Measurements from ENCODE around the gene DUOX2. TPM values are rescaled to one million over a fixed set of nuclear protein-coding genes. Genes with fewer than 3 reads are reported as not detected.
"Not testable (repeated sequence)": the region's sequence is repeated elsewhere in the genome, so short reads cannot be mapped to it uniquely, and the experiment has no call there.

Gene DUOX2
- total RNA-seq, 1 donor, result not detected

DNA sequence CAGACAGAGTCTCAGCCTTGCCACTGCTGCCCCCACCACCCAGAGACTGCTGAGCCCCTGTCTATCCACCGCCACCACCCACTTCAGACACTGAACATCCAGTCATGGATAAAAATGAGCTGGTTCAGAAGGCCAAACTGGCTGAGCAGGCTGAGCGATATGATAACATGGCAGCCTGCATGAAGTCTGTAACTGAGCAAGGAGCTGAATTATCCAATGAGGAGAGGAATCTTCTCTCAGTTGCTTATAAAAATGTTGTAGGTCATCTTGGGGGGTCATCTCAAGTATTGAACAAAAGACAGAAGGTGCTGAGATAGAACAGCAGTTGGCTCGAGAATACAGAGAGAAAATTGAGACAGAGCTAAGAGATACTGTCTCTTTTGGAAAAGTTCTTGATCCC, 61.3 kb downstream of the DUOX2 start:
- H2AFZ ChIP-seq (ENCODE audit: low read length); H3K27ac ChIP-seq (ENCODE audit: low read depth, low read length); H3K4me2 ChIP-seq (ENCODE audit: insufficient read depth, low read length); H3K4me1 ChIP-seq (ENCODE audit: insufficient read depth, low read length); DNase-seq (ENCODE audit: insufficient read length, low spot score, missing footprints); H3K9me3 ChIP-seq (ENCODE audit: low read depth, low read length); H3K4me3 ChIP-seq (ENCODE audit: insufficient read depth, low read length); H4K20me1 ChIP-seq (ENCODE audit: insufficient read depth, low read length); H3K27me3 ChIP-seq (ENCODE audit: insufficient read depth, low read length); H3K79me2 ChIP-seq (ENCODE audit: insufficient read depth, low read length); H3K36me3 ChIP-seq (ENCODE audit: insufficient read depth, low read length): not testable (repeated sequence)

DNA sequence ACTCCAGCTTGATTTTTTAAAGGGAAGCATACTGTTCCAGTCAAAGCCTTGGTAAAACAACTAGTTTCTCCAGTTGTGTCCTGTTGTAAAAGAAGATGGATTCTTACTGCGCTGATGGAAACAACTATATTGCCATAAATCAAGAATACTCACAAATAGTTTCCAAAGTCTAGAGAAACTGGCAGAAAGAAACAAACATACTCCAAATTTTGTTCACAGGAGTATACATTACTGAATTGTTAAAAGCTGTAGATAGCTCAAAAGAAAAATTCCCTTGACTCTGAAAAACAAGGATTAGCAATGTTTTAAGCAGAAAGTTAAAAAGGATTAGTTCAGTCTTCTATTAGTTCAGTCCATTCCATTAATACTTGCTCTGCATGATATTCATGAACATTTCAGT, 63.4 kb downstream of the DUOX2 start:
- Histone ChIP-seq H4K20me1 (ENCODE audit: insufficient read depth, low read length) (no peaks in the 10 kb centered on the region), H3K27me3 (ENCODE audit: insufficient read depth, low read length) (no peaks in the 10 kb centered on the region), H3K36me3 (ENCODE audit: insufficient read depth, low read length) (no peaks in the 10 kb centered on the region), H3K4me3 (ENCODE audit: insufficient read depth, low read length) (no peak overlapping the region), H3K4me1 (ENCODE audit: insufficient read depth, low read length) (no peaks in the 10 kb centered on the region), H3K79me2 (ENCODE audit: insufficient read depth, low read length) (no peaks in the 10 kb centered on the region), H3K9me3 (ENCODE audit: low read depth, low read length) (no peaks in the 10 kb centered on the region), H2AFZ (ENCODE audit: low read length) (no peak overlapping the region), H3K27ac (ENCODE audit: low read depth, low read length) (no peak overlapping the region), H3K4me2 (ENCODE audit: insufficient read depth, low read length) (no peak overlapping the region)
- no peak for DNase-seq (ENCODE audit: insufficient read length, low spot score, missing footprints)
- TF ChIP-seq, protein P1, sequence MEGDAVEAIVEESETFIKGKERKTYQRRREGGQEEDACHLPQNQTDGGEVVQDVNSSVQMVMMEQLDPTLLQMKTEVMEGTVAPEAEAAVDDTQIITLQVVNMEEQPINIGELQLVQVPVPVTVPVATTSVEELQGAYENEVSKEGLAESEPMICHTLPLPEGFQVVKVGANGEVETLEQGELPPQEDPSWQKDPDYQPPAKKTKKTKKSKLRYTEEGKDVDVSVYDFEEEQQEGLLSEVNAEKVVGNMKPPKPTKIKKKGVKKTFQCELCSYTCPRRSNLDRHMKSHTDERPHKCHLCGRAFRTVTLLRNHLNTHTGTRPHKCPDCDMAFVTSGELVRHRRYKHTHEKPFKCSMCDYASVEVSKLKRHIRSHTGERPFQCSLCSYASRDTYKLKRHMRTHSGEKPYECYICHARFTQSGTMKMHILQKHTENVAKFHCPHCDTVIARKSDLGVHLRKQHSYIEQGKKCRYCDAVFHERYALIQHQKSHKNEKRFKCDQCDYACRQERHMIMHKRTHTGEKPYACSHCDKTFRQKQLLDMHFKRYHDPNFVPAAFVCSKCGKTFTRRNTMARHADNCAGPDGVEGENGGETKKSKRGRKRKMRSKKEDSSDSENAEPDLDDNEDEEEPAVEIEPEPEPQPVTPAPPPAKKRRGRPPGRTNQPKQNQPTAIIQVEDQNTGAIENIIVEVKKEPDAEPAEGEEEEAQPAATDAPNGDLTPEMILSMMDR (IDR thresholded peaks at IDR 0.05; ENCODE audit: extremely low read depth, low read depth, low read length), result no peak

DNA sequence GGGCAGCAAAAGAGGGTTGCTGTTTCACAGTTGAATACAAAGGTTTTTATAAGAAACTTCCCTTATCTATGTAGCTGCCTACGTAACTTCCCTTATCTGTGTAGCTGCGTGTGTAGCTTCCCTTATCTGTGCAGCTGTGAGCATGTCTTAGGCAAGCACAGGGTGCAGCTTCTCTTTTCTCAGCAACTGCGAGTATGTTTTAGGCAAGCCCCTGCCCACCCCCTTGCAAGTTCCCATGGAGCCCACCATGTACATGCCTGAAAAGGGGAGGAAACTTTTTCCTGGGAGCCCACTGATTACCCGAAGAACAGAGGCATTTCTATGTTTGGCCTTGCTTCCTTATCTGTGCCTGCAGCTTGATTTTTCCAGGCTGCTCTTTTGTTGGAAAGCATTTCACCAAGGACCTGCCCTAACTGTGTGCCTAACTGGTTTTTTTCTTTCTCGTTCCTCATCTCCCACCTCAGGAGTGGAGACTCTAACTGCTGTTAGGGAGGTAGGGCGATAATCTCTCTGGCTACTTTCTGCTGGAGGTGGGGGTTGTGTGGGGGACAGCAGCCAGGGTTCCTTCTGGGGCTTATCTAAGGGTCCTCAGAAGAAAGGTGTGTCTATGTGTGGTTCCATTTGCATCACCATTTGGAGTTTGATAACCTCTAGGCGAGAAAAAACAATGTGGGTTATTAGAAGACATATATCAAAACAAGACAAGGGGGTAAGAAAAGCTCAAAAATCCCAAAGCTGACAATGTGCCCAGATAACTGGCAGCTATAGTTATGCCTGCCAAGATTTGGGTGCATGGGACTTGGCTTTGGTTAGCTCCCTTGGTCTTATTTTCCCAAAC, 65.0 kb downstream of the DUOX2 start:
- Histone ChIP-seq H4K20me1 (ENCODE audit: insufficient read depth, low read length) (no peaks in the 10 kb centered on the region), H3K79me2 (ENCODE audit: insufficient read depth, low read length) (no peaks in the 10 kb centered on the region), H3K4me2 (ENCODE audit: insufficient read depth, low read length) (no peak overlapping the region), H3K27me3 (ENCODE audit: insufficient read depth, low read length) (no peaks in the 10 kb centered on the region), H3K27ac (ENCODE audit: low read depth, low read length) (no peak overlapping the region), H3K4me1 (ENCODE audit: insufficient read depth, low read length) (no peaks in the 10 kb centered on the region), H3K4me3 (ENCODE audit: insufficient read depth, low read length) (no peak overlapping the region), H2AFZ (ENCODE audit: low read length) (no peak overlapping the region), H3K36me3 (ENCODE audit: insufficient read depth, low read length) (no peaks in the 10 kb centered on the region), H3K9me3 (ENCODE audit: low read depth, low read length) (no peaks in the 10 kb centered on the region)
- TF ChIP-seq, protein P1 (IDR thresholded peaks at IDR 0.05; ENCODE audit: extremely low read depth, low read depth, low read length), result no peak
- no peak for DNase-seq (ENCODE audit: insufficient read length, low spot score, missing footprints)

DNA sequence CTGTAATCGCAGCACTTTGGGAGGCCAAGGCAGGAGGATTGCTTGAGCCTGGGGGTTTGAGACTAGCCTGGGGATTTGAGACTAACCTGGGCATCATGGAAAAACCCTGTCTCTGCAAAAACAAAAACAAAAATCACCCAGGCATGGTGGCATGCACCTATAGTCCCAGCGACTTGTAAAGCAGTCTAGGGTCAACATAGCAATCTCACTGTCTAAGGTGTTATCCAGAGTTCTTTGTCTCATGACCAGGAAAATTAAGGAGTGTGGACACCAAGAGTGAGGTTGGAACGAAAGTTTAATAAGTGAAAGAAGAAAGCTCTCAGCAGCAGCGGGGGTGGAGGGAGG, 65.6 kb downstream of the DUOX2 start:
- H3K27ac ChIP-seq (ENCODE audit: low read depth, low read length); H3K9me3 ChIP-seq (ENCODE audit: low read depth, low read length); H3K4me1 ChIP-seq (ENCODE audit: insufficient read depth, low read length); H3K27me3 ChIP-seq (ENCODE audit: insufficient read depth, low read length); H3K4me2 ChIP-seq (ENCODE audit: insufficient read depth, low read length); H2AFZ ChIP-seq (ENCODE audit: low read length); DNase-seq (ENCODE audit: insufficient read length, low spot score, missing footprints); H3K4me3 ChIP-seq (ENCODE audit: insufficient read depth, low read length); H3K79me2 ChIP-seq (ENCODE audit: insufficient read depth, low read length); H3K36me3 ChIP-seq (ENCODE audit: insufficient read depth, low read length); H4K20me1 ChIP-seq (ENCODE audit: insufficient read depth, low read length): not testable (repeated sequence)

DNA sequence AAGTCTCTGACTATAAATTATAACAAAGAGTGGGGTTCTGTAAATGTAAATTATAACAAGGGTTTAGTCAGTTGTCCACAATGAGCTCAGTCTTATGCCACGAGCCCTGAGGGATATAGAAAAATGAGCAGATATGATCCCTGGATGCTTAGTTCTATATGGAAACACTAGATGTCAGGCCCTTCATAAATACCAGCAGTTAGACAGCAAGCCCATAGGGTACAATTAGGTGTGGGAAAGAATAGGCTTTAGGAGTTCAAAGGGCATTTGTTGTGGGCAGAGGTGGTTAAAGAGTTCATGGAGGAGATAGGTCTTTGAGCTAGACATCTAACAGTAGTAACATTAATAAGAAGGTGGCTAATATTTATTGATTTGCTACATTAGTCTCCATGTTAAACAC, 69.7 kb downstream of the DUOX2 start:
- not testable (repeated sequence) for DNase-seq (ENCODE audit: insufficient read length, low spot score, missing footprints); H4K20me1 ChIP-seq (ENCODE audit: insufficient read depth, low read length); H3K36me3 ChIP-seq (ENCODE audit: insufficient read depth, low read length); H3K4me3 ChIP-seq (ENCODE audit: insufficient read depth, low read length); H3K4me2 ChIP-seq (ENCODE audit: insufficient read depth, low read length); H3K27me3 ChIP-seq (ENCODE audit: insufficient read depth, low read length); H3K27ac ChIP-seq (ENCODE audit: low read depth, low read length); H3K79me2 ChIP-seq (ENCODE audit: insufficient read depth, low read length); H3K4me1 ChIP-seq (ENCODE audit: insufficient read depth, low read length); H3K9me3 ChIP-seq (ENCODE audit: low read depth, low read length); H2AFZ ChIP-seq (ENCODE audit: low read length)

DNA sequence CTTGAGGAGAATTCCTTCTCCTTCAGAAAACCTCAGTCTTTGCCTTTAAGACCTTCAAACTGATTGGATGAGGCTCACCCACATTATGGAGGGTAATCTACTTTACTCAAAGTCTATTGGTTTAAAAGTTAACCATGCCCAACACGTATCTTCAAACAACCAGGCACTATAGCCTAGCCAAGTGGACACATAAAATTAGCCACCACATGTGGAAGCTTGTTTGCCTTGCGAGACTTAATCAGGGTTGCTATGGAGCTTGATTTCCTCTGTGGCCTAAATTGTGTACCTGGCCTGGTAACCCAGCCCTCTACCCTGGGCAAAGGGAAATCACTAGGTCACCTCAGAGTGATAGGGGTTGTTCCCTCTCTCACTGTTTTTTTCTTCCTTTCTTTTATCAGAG, 71.1 kb downstream of the DUOX2 start:
- H4K20me1 ChIP-seq (ENCODE audit: insufficient read depth, low read length); H3K36me3 ChIP-seq (ENCODE audit: insufficient read depth, low read length); H3K9me3 ChIP-seq (ENCODE audit: low read depth, low read length); DNase-seq (ENCODE audit: insufficient read length, low spot score, missing footprints); H3K4me2 ChIP-seq (ENCODE audit: insufficient read depth, low read length); H3K79me2 ChIP-seq (ENCODE audit: insufficient read depth, low read length); H3K4me3 ChIP-seq (ENCODE audit: insufficient read depth, low read length); H3K27ac ChIP-seq (ENCODE audit: low read depth, low read length); H3K27me3 ChIP-seq (ENCODE audit: insufficient read depth, low read length); H2AFZ ChIP-seq (ENCODE audit: low read length); H3K4me1 ChIP-seq (ENCODE audit: insufficient read depth, low read length): not testable (repeated sequence)
